GM12875 (cell line): ENCODE data around the gene NR1D2.

Experiments
- H3K4me3 ChIP-seq: one replicate; pipeline ENCODE4 v1.5.1; 2011; ENCODE audit warnings: low read depth, low read length, control low read depth
- TF ChIP-seq, protein P1 (sequence below): IDR thresholded peaks from 2 replicates; pipeline ENCODE4 v1.5.1; 2011; ENCODE audit warnings: low read depth, mild to moderate bottlenecking, control low read depth, inconsistent platforms, low read length, moderate library complexity, borderline replicate concordance; ENCODE audit not compliant: insufficient read depth

NR1D2 gene

DNA sequence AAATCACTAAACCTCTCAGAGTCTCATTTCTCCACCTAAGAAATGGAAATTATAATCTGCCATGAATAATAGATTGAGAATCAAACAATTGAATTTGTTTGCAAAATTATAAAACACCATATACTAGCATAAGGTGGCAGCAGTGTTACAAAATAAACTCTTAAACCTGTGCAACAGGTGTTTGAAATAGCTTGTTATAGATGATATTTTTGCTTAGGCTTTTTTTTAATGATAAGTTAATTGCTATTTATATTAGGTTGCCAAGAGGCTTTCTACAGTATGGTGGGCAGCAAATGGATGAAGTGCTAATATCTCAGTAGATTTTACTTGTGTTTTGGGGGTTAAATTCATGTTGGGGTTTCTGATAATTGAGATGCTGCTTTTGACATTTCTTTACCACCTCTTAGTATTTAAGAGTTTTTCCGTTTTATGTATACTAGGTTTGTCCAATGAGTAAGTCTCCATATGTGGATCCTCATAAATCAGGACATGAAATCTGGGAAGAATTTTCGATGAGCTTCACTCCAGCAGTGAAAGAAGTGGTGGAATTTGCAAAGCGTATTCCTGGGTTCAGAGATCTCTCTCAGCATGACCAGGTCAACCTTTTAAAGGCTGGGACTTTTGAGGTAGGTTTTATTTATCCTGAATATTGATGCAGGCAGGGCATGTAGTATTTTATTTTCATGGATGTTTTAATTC, 19.6 kb downstream of the NR1D2 start:
- TF ChIP-seq, protein P1, sequence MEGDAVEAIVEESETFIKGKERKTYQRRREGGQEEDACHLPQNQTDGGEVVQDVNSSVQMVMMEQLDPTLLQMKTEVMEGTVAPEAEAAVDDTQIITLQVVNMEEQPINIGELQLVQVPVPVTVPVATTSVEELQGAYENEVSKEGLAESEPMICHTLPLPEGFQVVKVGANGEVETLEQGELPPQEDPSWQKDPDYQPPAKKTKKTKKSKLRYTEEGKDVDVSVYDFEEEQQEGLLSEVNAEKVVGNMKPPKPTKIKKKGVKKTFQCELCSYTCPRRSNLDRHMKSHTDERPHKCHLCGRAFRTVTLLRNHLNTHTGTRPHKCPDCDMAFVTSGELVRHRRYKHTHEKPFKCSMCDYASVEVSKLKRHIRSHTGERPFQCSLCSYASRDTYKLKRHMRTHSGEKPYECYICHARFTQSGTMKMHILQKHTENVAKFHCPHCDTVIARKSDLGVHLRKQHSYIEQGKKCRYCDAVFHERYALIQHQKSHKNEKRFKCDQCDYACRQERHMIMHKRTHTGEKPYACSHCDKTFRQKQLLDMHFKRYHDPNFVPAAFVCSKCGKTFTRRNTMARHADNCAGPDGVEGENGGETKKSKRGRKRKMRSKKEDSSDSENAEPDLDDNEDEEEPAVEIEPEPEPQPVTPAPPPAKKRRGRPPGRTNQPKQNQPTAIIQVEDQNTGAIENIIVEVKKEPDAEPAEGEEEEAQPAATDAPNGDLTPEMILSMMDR: no peak
- H3K4me3 ChIP-seq: no peak overlapping the region

DNA sequence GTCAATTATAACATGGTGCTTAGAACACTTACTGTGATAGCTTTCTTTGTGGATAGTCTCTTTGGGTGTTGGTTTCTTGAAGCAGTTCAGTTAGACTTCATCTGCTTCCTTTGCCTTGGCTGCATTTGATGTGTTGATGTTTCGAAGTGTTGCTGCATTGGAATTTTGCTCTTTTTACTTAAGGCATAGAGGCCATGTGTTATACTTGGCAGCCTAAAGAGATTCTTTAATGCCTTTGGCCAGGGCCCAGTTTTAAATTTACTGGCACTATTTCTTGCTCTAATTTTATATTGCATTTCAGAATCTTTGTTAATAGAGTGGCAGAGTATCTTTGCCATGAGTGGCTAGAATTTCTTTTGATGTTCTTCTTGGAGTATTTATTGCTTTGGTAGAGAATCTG, 21.2 kb downstream of the NR1D2 start:
- TF ChIP-seq, protein P1: no peak
- no peak overlapping the region for H3K4me3 ChIP-seq

DNA sequence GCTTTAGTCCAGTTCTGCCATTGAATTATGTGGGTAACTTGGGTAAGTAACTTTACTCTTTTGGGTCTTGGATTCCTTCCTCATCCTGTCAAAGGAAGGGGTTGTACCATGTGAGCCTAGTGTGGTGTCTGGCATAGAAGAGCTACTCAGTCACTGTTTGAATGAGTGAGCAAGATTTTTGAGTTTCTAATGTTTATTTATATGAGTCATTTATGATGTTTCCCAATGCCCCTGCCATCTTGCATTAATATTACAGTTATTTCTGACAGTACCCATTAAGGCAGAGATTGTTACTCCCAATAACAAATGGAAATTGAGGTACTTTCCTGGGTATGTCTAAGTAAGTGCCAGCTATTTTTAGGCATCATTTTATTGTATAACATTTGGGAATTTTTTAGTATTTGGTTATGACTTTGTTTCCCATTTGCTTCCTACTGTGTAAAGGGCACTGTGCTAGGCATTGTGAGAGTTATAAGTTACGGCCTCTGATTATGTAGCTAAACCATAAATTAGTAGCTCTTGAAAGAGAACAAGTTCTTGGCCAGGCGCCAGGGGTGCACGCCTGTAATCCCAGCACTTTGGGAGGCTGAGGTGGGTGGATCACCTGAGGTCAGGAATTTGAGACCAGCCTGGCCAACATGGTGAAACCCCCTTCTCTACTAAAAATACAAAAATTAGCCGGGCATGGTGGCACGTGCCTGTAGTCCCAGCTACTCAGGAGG, 23.5 kb downstream of the NR1D2 start:
- no peak overlapping the region for H3K4me3 ChIP-seq
- TF ChIP-seq, protein P1: no peak

DNA sequence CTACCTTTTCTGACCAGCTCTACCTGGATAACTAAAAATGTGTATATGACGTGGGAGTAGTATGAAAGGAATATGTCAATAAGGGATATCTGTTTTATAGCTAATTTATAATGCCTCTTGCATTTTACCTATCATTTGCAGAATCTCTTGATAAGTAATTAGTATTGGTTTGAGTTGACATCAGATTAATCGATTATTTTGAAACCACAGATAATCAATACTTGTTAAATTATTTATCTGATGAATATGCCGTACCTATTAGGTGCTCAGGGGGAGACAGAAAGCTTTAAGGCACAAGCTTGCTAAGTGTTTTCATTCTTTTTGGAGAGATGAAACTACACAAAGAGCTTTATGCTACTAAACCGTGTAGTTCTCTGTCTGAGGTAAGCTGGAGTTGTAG, 24.3 kb downstream of the NR1D2 start:
- H3K4me3 ChIP-seq: no peak overlapping the region

DNA sequence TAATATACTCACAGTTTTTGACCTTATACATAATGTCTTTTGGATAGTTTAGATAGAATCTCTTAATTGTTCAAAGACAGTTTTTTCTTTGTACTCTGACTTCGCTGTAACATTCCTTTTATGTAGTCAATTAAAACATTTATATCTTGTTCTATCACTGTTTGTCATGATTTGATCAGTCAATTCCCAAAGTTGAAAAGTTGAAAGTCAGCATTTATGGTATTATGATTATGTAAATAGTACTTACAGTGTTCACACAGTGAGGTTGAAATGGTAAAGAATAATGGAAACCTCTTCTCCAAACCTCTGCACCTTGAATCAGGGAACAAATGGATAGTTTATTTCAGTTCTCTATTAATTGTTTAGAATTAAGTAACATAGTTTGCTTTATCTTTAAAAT, 26.6 kb downstream of the NR1D2 start:
- no peak overlapping the region for H3K4me3 ChIP-seq
- TF ChIP-seq, protein P1: no peak

More for the DNA sequence above, 24.3 kb downstream of the NR1D2 start:
- TF ChIP-seq, protein P1: no peak

DNA sequence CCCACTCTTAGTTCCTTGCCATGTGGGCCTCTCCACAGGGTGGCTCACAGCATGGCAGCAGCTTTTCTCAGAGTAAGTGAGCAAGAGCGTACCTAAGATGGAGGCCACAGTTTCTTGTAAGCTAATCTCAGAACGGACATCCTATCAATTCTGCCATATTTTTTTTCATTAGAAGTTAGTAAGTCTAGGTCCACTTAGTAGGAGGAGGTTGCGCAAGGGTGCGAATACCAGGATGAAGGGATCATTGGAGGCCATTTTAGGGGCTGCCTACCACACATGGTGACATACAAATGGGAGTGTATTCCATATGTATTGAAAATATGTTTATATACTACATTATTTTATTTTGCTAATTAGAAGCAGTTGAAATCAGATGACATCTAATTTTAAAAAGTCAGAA, 31.5 kb downstream of the NR1D2 start:
- H3K4me3 ChIP-seq: no peak overlapping the region

More for the DNA sequence above, 31.5 kb downstream of the NR1D2 start:
- TF ChIP-seq, protein P1: no peak
